H1 (cell line): ENCODE results near the gene TEDDM1. TPM values are rescaled to one million over a fixed set of nuclear protein-coding genes. Genes with fewer than 3 reads are reported as not detected.

Experiments
- ATF3 ChIP-seq: IDR thresholded peaks from 2 replicates; pipeline ENCODE4 v1.6.1; 2011; ENCODE audit warnings: low read depth, mild to moderate bottlenecking, low read length; ENCODE audit not compliant: insufficient read depth
- CHD1 ChIP-seq: IDR thresholded peaks from 2 replicates; pipeline ENCODE4 v1.6.1; 2012; ENCODE audit warnings: low read depth, low read length, improper control_type of control experiment
- CHD7 ChIP-seq: fragments of 300-600 bp; sonication (generic); IDR thresholded peaks from 2 replicates; pipeline ENCODE4 v1.7.1; 2012; ENCODE audit warnings: low read length, moderate library complexity, mild to moderate bottlenecking, inconsistent platforms; ENCODE audit not compliant: insufficient replicate concordance
- EZH2 ChIP-seq: fragments of 200-600 bp; sonication (generic); IDR thresholded peaks from 2 replicates; pipeline ENCODE4 v1.7.1; 2012; ENCODE audit warnings: low read depth, mild to moderate bottlenecking, moderate library complexity, low read length, inconsistent platforms; ENCODE audit not compliant: severe bottlenecking
- KDM1A ChIP-seq: fragments of 200-600, 300-600 bp; sonication (generic); IDR thresholded peaks from 2 replicates; pipeline ENCODE4 v1.7.1; 2016; ENCODE audit warnings: mild to moderate bottlenecking, low read length, borderline replicate concordance
- RAD21 ChIP-seq, 2 experiments: IDR thresholded peaks in 1 of 2; conservative IDR thresholded peaks in 1 of 2; 2 replicates each; pipeline ENCODE4 v1.6.1; 2011; ENCODE audit warnings: low read depth in 2 of 2, low read length in 2 of 2, improper control_type of control experiment in 1 of 2, inconsistent platforms in 1 of 2, mild to moderate bottlenecking in 1 of 2, moderate library complexity in 1 of 2
- SAP30 ChIP-seq: fragments of 300-600 bp; sonication (generic); IDR thresholded peaks from 2 replicates; pipeline ENCODE4 v1.7.1; 2012; ENCODE audit warnings: low read length, moderate library complexity, mild to moderate bottlenecking, inconsistent platforms; ENCODE audit not compliant: insufficient read depth, insufficient replicate concordance
- YY1 ChIP-seq: IDR thresholded peaks from 2 replicates; pipeline ENCODE4 v1.6.1; 2011; ENCODE audit warnings: low read depth, mild to moderate bottlenecking, low read length
- polyA plus RNA-seq, 7 experiments: library from polyadenylated mRNA; depleted of rRNA in 3 of 7; stranded (reverse) in 5 of 7; unstranded in 2 of 7; fragments of >200 nt in 5 of 7; fragments of 200-250 nt in 2 of 7; gene quantifications; 1 replicate in 5 of 7; 2 replicates in 1 of 7; 4 replicates in 1 of 7; pipeline versions ENCODE4 v1.2.1 to v1.2.3, GENCODE V29; 2011 to 2013; ENCODE audit warnings: missing spikeins in 2 of 7, mixed read lengths in 2 of 7
- total RNA-seq: library from RNA; stranded (reverse); fragmentation: NEBNext Ultra II Directional; extraction: Animal tissue kit (Norgen Biotek cat#: 25700); gene quantifications from 2 replicates; pipeline ENCODE4 v1.2.1, GENCODE V29; 2021

Gene TEDDM1
- total and polyA plus RNA-seq, 2 of the 8 experiments (the other 6 are each of a cell fraction or from before 2014, with no cell fraction given), result not detected

GRCh38 chr1:182391362-182392049, 9.0 kb downstream of the TEDDM1 start, which contains the start of gene GLUL (continued):
- no peak for TF ChIP-seq CHD7
- TF ChIP-seq CHD1, result no peak; the same call in 1 of the 2 replicates
- no peak for TF ChIP-seq RAD21 (IDR thresholded peaks at IDR 0.05 in 1 of 2, conservative IDR thresholded peaks at IDR 0.05 in 1 of 2; ENCODE audit: low read depth in 2 of 2, low read length in 2 of 2)
- no peak for TF ChIP-seq KDM1A
- no peak for TF ChIP-seq SAP30
- no peak for TF ChIP-seq ATF3
- TF ChIP-seq YY1, result peak; percentile 74
- no peak for TF ChIP-seq EZH2
